Lower leg skin (tissue), 3 donors: ENCODE results near the gene GPC3.

ENCODE experiments used
- CTCF ChIP-seq, 3 donors: fragments of 450-650 bp; IDR thresholded peaks; one replicate each; pipeline ENCODE4 v1.5.1; 2016; ENCODE audit warnings: antibody characterized with exemption in 3 of 3, mild to moderate bottlenecking in 3 of 3, moderate library complexity in 2 of 3
- POLR2A ChIP-seq, 2 donors: fragments of 450-650 bp; IDR thresholded peaks; one replicate each; pipeline ENCODE4 v1.6.1; 2016 to 2017; ENCODE audit warnings: antibody characterized with exemption in 2 of 2, mild to moderate bottlenecking in 1 of 2, moderate library complexity in 1 of 2

GRCh38 chrX:133985967-133986683, 731 bp upstream of the GPC3 start:
- TF ChIP-seq CTCF (IDR thresholded peaks at IDR 0.05) (no peak), POLR2A (IDR thresholded peaks at IDR 0.05) (no peak)
